Trophoblast cell (in vitro differentiated cells and primary cell): Measurements from ENCODE around the gene SLC25A38.

Experiments used
- DNase-seq, 2 donors: peaks; one replicate each; pipeline ENCODE4 v3.0.0-alpha.2; 2016
- H2AFZ ChIP-seq: 2 replicates; pipeline ENCODE4 v1.6.1; 2013; ENCODE audit warnings: low read length, moderate library complexity, mild to moderate bottlenecking; ENCODE audit not compliant: insufficient read depth, poor library complexity
- H2AK5ac ChIP-seq: 2 replicates; pipeline ENCODE4 v1.6.1; 2013; ENCODE audit warnings: mild to moderate bottlenecking, low read length
- H2BK120ac ChIP-seq: 2 replicates; pipeline ENCODE4 v1.6.1; 2013; ENCODE audit warnings: low read length, mild to moderate bottlenecking, moderate library complexity; ENCODE audit not compliant: insufficient read depth, poor library complexity
- H2BK12ac ChIP-seq: 2 replicates; pipeline ENCODE4 v1.6.1; 2013; ENCODE audit warnings: mild to moderate bottlenecking, low read length, moderate library complexity
- H2BK5ac ChIP-seq: 2 replicates; pipeline ENCODE4 v1.6.1; 2013; ENCODE audit warnings: low read length, low read depth, moderate library complexity, mild to moderate bottlenecking; ENCODE audit not compliant: poor library complexity
- H3K14ac ChIP-seq: 2 replicates; pipeline ENCODE4 v1.6.1; 2013; ENCODE audit warnings: mild to moderate bottlenecking, low read length
- H3K18ac ChIP-seq: 2 replicates; pipeline ENCODE4 v1.6.1; 2013; ENCODE audit warnings: mild to moderate bottlenecking, low read length
- H3K23ac ChIP-seq: 2 replicates; pipeline ENCODE4 v1.6.1; 2013; ENCODE audit warnings: low read length
- H3K27ac ChIP-seq: 2 replicates; pipeline ENCODE4 v1.5.1; 2013; ENCODE audit warnings: low read depth, mild to moderate bottlenecking, inconsistent platforms, low read length, moderate library complexity
- H3K27me3 ChIP-seq: 2 replicates; pipeline ENCODE4 v1.6.1; 2013; ENCODE audit warnings: inconsistent platforms, mild to moderate bottlenecking, low read length, moderate library complexity; ENCODE audit not compliant: insufficient read depth
- H3K36me3 ChIP-seq, 2 experiments: 1 replicate in 1 of 2; 2 replicates in 1 of 2; pipeline ENCODE4 v1.6.1; 2013; ENCODE audit warnings: low read length in 2 of 2, mild to moderate bottlenecking in 2 of 2, moderate library complexity in 1 of 2; ENCODE audit not compliant: insufficient read depth in 2 of 2, control insufficient read depth in 1 of 2
- H3K4ac ChIP-seq: 2 replicates; pipeline ENCODE4 v1.6.1; 2013; ENCODE audit warnings: low read depth, mild to moderate bottlenecking, low read length, moderate library complexity
- H3K4me1 ChIP-seq, 2 experiments: 1 replicate in 1 of 2; 2 replicates in 1 of 2; pipeline ENCODE4 v1.6.1; 2013; ENCODE audit warnings: low read length in 2 of 2, mild to moderate bottlenecking in 2 of 2, moderate library complexity in 1 of 2; ENCODE audit not compliant: insufficient read depth in 2 of 2, control insufficient read depth in 1 of 2
- H3K4me2 ChIP-seq: 2 replicates; pipeline ENCODE4 v1.6.1; 2013; ENCODE audit warnings: inconsistent platforms, mild to moderate bottlenecking, low read length, moderate library complexity
- H3K4me3 ChIP-seq: 2 replicates; pipeline ENCODE4 v1.5.1; 2013; ENCODE audit warnings: mild to moderate bottlenecking, low read depth, low read length, inconsistent platforms
- H3K79me1 ChIP-seq: one replicate; pipeline ENCODE4 v1.6.1; 2013; ENCODE audit warnings: low read length
- H3K79me2 ChIP-seq: 2 replicates; pipeline ENCODE4 v1.6.1; 2013; ENCODE audit warnings: low read length, mild to moderate bottlenecking; ENCODE audit not compliant: control insufficient read depth, insufficient read depth, poor library complexity
- H3K9ac ChIP-seq: 2 replicates; pipeline ENCODE4 v1.6.1; 2013; ENCODE audit warnings: mild to moderate bottlenecking, low read length
- H3K9me3 ChIP-seq: 2 replicates; pipeline ENCODE4 v1.6.1; 2013; ENCODE audit warnings: low read depth, mild to moderate bottlenecking, control low read depth, inconsistent platforms, low read length; ENCODE audit not compliant: insufficient read depth
- H4K12ac ChIP-seq: 2 replicates; pipeline ENCODE4 v1.6.1; 2013; ENCODE audit warnings: low read depth, mild to moderate bottlenecking, low read length, moderate library complexity
- H4K8ac ChIP-seq: 2 replicates; pipeline ENCODE4 v1.6.1; 2013; ENCODE audit warnings: low read depth, mild to moderate bottlenecking, low read length, moderate library complexity
- H4K91ac ChIP-seq: one replicate; pipeline ENCODE4 v1.6.1; 2013; ENCODE audit warnings: low read depth, mild to moderate bottlenecking, low read length, moderate library complexity
- WGBS: extraction: QIAGEN DNeasy Blood & Tissue Kit; methylation state at CpG from one replicate; pipeline ENCODE4 v1.1.7; 2013; ENCODE audit warnings: missing lambda C conversion rate; ENCODE audit not compliant: insufficient read length, insufficient coverage; ENCODE audit errors: extremely low coverage; 5-methylcytosine and 5-hydroxymethylcytosine counted together

SLC25A38 gene

GRCh38 chr3:39376959-39377634, 6.1 kb upstream of the SLC25A38 start:
- Histone ChIP-seq H3K79me1 (no peaks in the 10 kb centered on the region), H3K27me3 (no peaks in the 10 kb centered on the region)
- no CpG with 5 or more reads among the region's 5 CpGs for WGBS

GRCh38 chr3:39378088-39378487, 5.1 kb upstream of the SLC25A38 start:
- Histone ChIP-seq H2AFZ (no peak overlapping the region), H3K27ac (no peak overlapping the region)
- no CpG with 5 or more reads among the region's 4 CpGs for WGBS

More at GRCh38 chr3:39376959-39377634, 6.1 kb upstream of the SLC25A38 start:
- Histone ChIP-seq H3K9me3 (peaks cover 2% of the 10 kb centered on the region), H3K27ac (no peak overlapping the region), H4K91ac (no peak overlapping the region), H3K4me2 (no peak overlapping the region), H3K18ac (no peak overlapping the region), H2AK5ac (no peak overlapping the region), H2BK5ac (no peak overlapping the region), H3K79me2 (no peaks in the 10 kb centered on the region), H3K4me1 (no peaks in the 10 kb centered on the region), H3K4me3 (no peak overlapping the region), H3K9ac (no peak overlapping the region), H3K36me3 (no peaks in the 10 kb centered on the region), H2AFZ (no peak overlapping the region), H4K8ac (no peak overlapping the region), H2BK120ac (no peak overlapping the region), H3K14ac (no peak overlapping the region), H2BK12ac (no peak overlapping the region), H3K4ac (no peak overlapping the region), H4K12ac (no peak overlapping the region), H3K23ac (no peak overlapping the region)
- DNase-seq: no peak

GRCh38 chr3:39378957-39379777, 4.0 kb upstream of the SLC25A38 start:
- Histone ChIP-seq H2AFZ (no peak overlapping the region), H3K79me1 (peaks cover 9% of the 10 kb centered on the region), H3K4me3 (no peak overlapping the region), H3K27me3 (no peaks in the 10 kb centered on the region), H3K79me2 (peaks cover 9% of the 10 kb centered on the region), H3K4me1 (peaks cover 0 to 2% of the 10 kb centered on the region in 2 experiments), H3K36me3 (no peaks in the 10 kb centered on the region), H3K18ac (no peak overlapping the region), H3K9ac (no peak overlapping the region), H3K4ac (no peak overlapping the region), H2BK120ac (no peak overlapping the region), H2AK5ac (no peak overlapping the region), H2BK5ac (no peak overlapping the region), H2BK12ac (no peak overlapping the region), H3K14ac (no peak overlapping the region), H3K23ac (no peak overlapping the region), H3K9me3 (no peaks in the 10 kb centered on the region), H3K4me2 (no peak overlapping the region), H3K27ac (no peak overlapping the region), H4K8ac (no peak overlapping the region), H4K12ac (no peak overlapping the region), H4K91ac (no peak overlapping the region)
- DNase-seq: no peak
- WGBS: no CpG with 5 or more reads among the region's 10 CpGs

More at GRCh38 chr3:39378088-39378487, 5.1 kb upstream of the SLC25A38 start:
- DNase-seq: peak; percentile 47 to 82
- Histone ChIP-seq H2BK12ac (no peak overlapping the region), H3K4me1 (peaks cover 0 to 2% of the 10 kb centered on the region in 2 experiments), H3K4ac (no peak overlapping the region), H3K14ac (no peak overlapping the region), H2AK5ac (no peak overlapping the region), H3K23ac (no peak overlapping the region), H3K27me3 (no peaks in the 10 kb centered on the region), H3K18ac (no peak overlapping the region), H2BK5ac (no peak overlapping the region), H4K91ac (no peak overlapping the region), H3K4me2 (no peak overlapping the region), H3K36me3 (no peaks in the 10 kb centered on the region), H3K79me1 (no peaks in the 10 kb centered on the region), H4K8ac (no peak overlapping the region), H2BK120ac (no peak overlapping the region), H4K12ac (no peak overlapping the region), H3K9me3 (no peaks in the 10 kb centered on the region), H3K9ac (no peak overlapping the region), H3K4me3 (no peak overlapping the region), H3K79me2 (peaks cover 1% of the 10 kb centered on the region)

GRCh38 chr3:39379778-39380155, 3.4 kb upstream of the SLC25A38 start:
- Histone ChIP-seq H3K4me3 (no peak overlapping the region), H3K36me3 (no peaks in the 10 kb centered on the region), H3K79me2 (peaks cover 10% of the 10 kb centered on the region), H3K18ac (no peak overlapping the region), H3K9ac (no peak overlapping the region), H3K23ac (no peak overlapping the region), H3K9me3 (no peaks in the 10 kb centered on the region), H2AK5ac (no peak overlapping the region), H3K4me1 (peaks cover 0 to 2% of the 10 kb centered on the region in 2 experiments), H4K8ac (no peak overlapping the region), H2AFZ (no peak overlapping the region), H3K79me1 (peaks cover 9% of the 10 kb centered on the region), H2BK5ac (no peak overlapping the region), H2BK120ac (no peak overlapping the region), H3K27ac (no peak overlapping the region), H3K27me3 (no peaks in the 10 kb centered on the region), H3K14ac (no peak overlapping the region), H4K12ac (no peak overlapping the region), H4K91ac (no peak overlapping the region), H3K4me2 (no peak overlapping the region), H3K4ac (no peak overlapping the region), H2BK12ac (no peak overlapping the region)
- DNase-seq: no peak
- no CpG with 5 or more reads among the region's 5 CpGs for WGBS
